GM12872 (cell line): Measurements from ENCODE around the gene SLC23A2.

Source experiments
- TF ChIP-seq, protein P1 (sequence below): IDR thresholded peaks from 3 replicates; pipeline ENCODE4 v1.5.1; 2011; ENCODE audit warnings: low read depth, mild to moderate bottlenecking, low read length, moderate library complexity; ENCODE audit not compliant: insufficient read depth

Gene SLC23A2

DNA sequence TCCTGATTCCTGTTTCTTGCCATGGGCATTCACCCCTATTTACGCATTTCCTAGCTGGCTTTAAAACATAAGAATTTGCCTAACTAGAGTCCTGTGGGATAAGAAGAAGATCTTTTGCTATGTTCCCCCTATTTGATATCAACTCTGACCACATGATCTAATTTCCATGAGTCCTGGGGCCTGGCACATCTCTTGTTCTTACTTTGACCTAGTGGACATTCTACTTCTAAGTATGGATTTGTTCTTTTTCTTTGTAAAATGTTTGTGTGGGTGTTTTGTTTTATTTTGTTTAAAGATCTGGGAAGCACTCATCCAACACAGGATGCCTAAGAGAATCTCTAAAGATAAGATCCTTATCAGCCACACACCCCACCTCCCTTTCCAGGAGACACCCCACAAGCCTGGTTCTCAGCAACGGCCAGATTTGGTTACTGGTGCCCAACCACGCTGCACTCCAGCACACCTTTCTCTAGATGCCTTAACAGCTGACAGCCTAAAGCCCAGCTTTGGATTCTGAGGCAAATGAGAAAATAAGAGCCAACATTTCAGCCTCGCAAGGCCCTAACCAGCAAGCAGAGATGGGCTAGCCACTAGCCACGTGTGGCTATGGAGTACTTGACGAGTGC is 74.7 kb downstream of the SLC23A2 start:
- TF ChIP-seq, protein P1, sequence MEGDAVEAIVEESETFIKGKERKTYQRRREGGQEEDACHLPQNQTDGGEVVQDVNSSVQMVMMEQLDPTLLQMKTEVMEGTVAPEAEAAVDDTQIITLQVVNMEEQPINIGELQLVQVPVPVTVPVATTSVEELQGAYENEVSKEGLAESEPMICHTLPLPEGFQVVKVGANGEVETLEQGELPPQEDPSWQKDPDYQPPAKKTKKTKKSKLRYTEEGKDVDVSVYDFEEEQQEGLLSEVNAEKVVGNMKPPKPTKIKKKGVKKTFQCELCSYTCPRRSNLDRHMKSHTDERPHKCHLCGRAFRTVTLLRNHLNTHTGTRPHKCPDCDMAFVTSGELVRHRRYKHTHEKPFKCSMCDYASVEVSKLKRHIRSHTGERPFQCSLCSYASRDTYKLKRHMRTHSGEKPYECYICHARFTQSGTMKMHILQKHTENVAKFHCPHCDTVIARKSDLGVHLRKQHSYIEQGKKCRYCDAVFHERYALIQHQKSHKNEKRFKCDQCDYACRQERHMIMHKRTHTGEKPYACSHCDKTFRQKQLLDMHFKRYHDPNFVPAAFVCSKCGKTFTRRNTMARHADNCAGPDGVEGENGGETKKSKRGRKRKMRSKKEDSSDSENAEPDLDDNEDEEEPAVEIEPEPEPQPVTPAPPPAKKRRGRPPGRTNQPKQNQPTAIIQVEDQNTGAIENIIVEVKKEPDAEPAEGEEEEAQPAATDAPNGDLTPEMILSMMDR: no peak

DNA sequence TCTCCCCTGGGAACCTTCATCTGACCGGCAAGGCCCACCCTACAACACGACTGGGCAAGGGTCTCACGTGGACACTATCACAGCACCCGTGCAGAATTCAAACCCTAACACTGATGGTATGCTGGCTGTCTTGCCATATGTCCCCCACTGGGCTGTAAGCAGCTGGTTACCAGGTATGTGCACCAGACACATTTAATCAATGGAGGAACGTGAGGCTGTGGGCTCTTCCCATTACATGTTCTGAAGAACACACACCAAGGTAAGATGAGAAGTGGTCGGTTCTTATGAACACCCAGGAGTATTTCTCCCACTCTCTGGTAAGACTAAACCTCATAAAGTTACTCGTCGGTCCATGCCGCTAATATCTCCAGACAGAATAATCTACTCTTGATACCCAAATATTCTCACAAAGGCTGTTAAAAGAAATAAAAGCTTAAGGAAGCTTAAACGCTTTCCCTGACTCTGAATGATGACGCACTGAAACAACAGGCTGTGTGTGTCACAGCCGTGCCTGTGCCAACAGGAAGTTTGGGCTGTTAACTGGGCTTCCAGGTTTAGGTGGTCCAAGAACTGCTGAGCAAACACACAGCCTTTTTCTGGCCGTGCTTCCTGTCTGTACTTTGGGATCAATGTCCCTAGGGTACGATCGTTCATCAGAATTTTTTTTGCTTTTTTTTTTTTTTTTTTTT is 75.3 kb downstream of the SLC23A2 start:
- TF ChIP-seq, protein P1: no peak

DNA sequence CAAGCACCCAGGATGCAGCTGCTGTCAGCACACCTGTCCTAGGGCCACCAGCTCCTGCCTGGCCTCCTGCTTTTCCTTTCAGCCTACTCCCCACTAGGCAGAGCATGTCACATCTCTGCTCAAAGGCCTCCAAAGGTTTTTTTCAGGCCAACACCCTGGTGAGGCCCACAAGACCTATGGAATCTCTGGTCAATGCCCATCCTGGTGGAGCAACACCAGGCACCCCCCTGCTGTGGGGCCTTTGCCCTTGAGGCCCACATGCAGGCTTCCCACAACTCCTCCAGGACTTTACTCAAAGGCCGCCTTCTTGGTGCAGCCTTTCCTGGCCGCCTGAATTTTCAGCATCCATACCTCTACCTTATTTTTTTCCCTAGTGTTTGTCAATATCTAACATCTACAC is 76.9 kb downstream of the SLC23A2 start:
- TF ChIP-seq, protein P1: no peak

DNA sequence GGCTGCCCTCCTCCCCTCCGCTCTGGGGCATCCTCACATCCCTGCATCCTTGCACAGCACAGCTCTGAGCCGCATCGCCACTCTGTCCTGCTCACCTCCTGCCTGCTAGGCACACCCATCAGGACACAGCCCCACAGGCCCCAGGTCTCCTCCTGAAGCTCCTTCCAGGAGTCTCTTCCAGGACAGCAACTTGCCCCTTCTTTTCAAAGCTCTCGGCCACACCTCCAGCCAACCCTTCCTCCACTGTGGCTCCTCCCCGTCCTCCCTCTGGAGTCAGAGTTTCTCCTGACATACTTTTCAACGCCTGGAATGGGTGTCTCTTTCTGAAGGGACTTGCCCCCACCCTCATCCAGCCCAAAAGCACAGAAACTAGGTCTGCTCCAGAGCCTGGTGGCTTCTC is 77.3 kb downstream of the SLC23A2 start:
- TF ChIP-seq, protein P1: no peak

DNA sequence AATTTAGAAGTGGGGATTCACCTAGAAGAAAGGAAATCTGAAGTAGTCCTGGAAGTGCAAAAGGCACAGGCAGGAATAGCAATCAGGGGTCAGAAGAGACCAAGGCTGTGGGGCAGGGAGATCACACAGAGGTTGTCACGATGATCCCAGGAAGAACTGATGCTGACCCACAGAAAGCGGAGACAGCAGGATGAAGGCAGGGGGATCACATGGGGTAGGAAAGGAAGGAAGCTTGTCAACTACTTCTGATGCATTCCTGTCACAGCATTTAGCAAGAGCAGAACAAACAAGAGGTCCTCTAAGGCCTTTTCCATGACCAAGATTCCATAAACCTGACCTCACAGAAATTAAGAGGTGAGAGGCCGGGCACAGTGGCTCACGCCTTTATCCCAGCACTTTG is 79.1 kb downstream of the SLC23A2 start:
- TF ChIP-seq, protein P1: no peak

DNA sequence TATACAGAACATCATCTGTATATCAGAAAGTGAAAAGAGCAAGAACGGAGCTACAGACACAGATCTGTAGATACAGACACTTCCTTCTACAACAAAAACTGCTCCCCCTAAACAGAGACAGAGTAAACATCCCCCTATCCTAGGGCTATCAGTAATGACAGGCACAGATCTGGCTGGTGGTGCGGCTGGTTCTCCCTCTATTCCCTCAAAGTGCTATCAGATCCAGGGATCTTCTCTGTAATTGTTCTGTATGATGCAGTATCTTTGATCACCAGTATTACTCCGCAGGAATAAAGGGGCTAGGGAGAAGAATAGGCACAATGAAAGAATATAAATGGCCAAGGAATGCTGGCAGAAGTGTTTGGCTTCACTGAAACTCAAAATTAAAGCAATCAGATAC is 80.7 kb downstream of the SLC23A2 start:
- TF ChIP-seq, protein P1: no peak

DNA sequence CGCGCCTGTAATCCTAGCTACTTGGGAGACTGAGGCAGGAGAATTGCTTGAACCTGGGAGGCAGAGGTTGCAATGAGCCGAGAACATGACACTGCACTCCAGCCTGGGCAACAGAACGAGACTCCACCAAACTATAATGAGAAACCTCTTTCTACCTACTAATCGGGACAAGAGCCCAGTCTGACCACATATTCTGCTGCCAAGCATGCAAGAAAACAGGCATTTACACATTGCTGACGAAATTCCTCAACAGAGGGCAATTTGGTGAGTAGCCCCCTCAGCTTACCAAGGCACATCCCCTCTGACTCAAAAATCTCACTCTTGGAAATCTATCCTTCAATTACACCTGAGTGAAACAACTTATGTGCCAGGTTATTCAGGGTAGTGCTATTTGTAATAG is 81.2 kb downstream of the SLC23A2 start:
- TF ChIP-seq, protein P1: no peak
